A549 (cell line): ENCODE data around the gene SRMS. TPM values are rescaled to one million over a fixed set of nuclear protein-coding genes. Genes with fewer than 3 reads are reported as not detected.
A peak's percentile ranks its signal among the peaks of the same experiment; 100 is the strongest.

Source experiments
- ATAC-seq, 2 experiments: fragments of 200-7000 bp in 1 of 2; fragments of >200 bp in 1 of 2; cut with Nextera tagmentation in 1 of 2; cut with Tn5 transposase in 1 of 2; 3 replicates each; pipeline versions ENCODE4 v1.8.0 to v1.9.1; 2018 to 2020; ENCODE audit warnings: mild to moderate bottlenecking in 1 of 2, moderate library complexity in 1 of 2
- CTCF ChIA-PET: fragments of 300-600 bp; sonication (Branson Sonifier 250); formaldehyde crosslinking; extraction: SDS; loops from one replicate; lab custom pipeline; 2021; ENCODE audit warnings: antibody characterized with exemption, inconsistent platforms; lab: Yijun Ruan, JAX
- POLR2A ChIA-PET: fragments of 350-600 bp; formaldehyde crosslinking; extraction: SDS; loops from one replicate; lab custom pipeline; 2021; ENCODE audit warnings: antibody characterized with exemption, inconsistent platforms; lab: Yijun Ruan, JAX
- DNase-seq, 2 experiments: peaks; one replicate each; pipeline versions ENCODE4 v3.0.0 to v3.0.0-alpha.2; 2011 to 2016; ENCODE audit warnings: low read depth in 1 of 2, low spot score in 1 of 2
- FAIRE-seq: peaks from 2 replicates; lab custom pipeline; 2011; peaks lifted over from hg19 to GRCh38; lab: Jason Lieb, UNC
- H3K27ac ChIP-seq, 2 experiments: fragments of >200 bp; sonication (Bioruptor Twin); formaldehyde crosslinking; 3 replicates each; pipeline ENCODE4 v1.5.1; 2016 to 2017
- H3K4me1 ChIP-seq: fragments of >200 bp; sonication (Bioruptor Twin); formaldehyde crosslinking; 3 replicates; pipeline ENCODE4 v1.6.1; 2016
- H3K4me2 ChIP-seq: fragments of >200 bp; sonication (Bioruptor Twin); formaldehyde crosslinking; 3 replicates; pipeline ENCODE4 v1.6.1; 2016
- H3K4me3 ChIP-seq: fragments of >200 bp; sonication (Bioruptor Twin); formaldehyde crosslinking; 3 replicates; pipeline ENCODE4 v1.5.1; 2016
- H3K9me3 ChIP-seq: fragments of >200 bp; sonication (Bioruptor Twin); formaldehyde crosslinking; 3 replicates; pipeline ENCODE4 v1.6.1; 2016
- ATOH8 ChIP-seq: fragments of 250-450 bp; sonication (Bioruptor Pico); IDR thresholded peaks from 2 replicates; pipeline ENCODE4 v1.5.0; 2020; ENCODE audit warnings: low read depth, mild to moderate bottlenecking, moderate library complexity
- CBX2 ChIP-seq: fragments of 200-600 bp; sonication (generic); IDR thresholded peaks from 2 replicates; pipeline ENCODE4 v1.6.1; 2016; ENCODE audit warnings: low read depth, mild to moderate bottlenecking, borderline replicate concordance
- CBX8 ChIP-seq: fragments of 200-600 bp; sonication (generic); IDR thresholded peaks from 2 replicates; pipeline ENCODE4 v1.6.1; 2016
- CTCF ChIP-seq: fragments of >200 bp; sonication (Bioruptor Twin); formaldehyde crosslinking; IDR thresholded peaks from 3 replicates; pipeline ENCODE4 v1.5.1; 2016
- EHF ChIP-seq: fragments of 250-450 bp; sonication (Bioruptor Pico); IDR thresholded peaks from 2 replicates; pipeline ENCODE4 v1.5.0; 2020; ENCODE audit warnings: mild to moderate bottlenecking
- EHMT2 ChIP-seq: fragments of 200-600 bp; sonication (generic); IDR thresholded peaks from 2 replicates; pipeline ENCODE4 v1.6.1; 2016; ENCODE audit warnings: antibody characterized with exemption, low read depth, mild to moderate bottlenecking, moderate library complexity
- EP300 ChIP-seq, 2 experiments: fragments of >200 bp; sonication (Bioruptor Twin); formaldehyde crosslinking; IDR thresholded peaks; 2 replicates in 1 of 2; 3 replicates in 1 of 2; pipeline ENCODE4 v1.6.1; 2016 to 2017
- FOXS1 ChIP-seq: fragments of 250-450 bp; sonication (Bioruptor Pico); IDR thresholded peaks from 2 replicates; pipeline ENCODE4 v1.5.0; 2020; ENCODE audit warnings: mild to moderate bottlenecking, moderate library complexity
- GATA3 ChIP-seq: IDR thresholded peaks from 2 replicates; pipeline ENCODE4 v1.6.1; 2012; ENCODE audit warnings: borderline replicate concordance
- HMGXB4 ChIP-seq: fragments of 250-450 bp; sonication (Bioruptor Pico); IDR thresholded peaks from 2 replicates; pipeline ENCODE4 v1.5.0; 2021; ENCODE audit warnings: mild to moderate bottlenecking, moderate library complexity, borderline replicate concordance
- JUNB ChIP-seq: fragments of >200 bp; sonication (Bioruptor Twin); formaldehyde crosslinking; IDR thresholded peaks from 2 replicates; pipeline ENCODE4 v1.6.1; 2016
- KDM1A ChIP-seq: fragments of 200-600 bp; sonication (generic); IDR thresholded peaks from 2 replicates; pipeline ENCODE4 v1.6.1; 2016; ENCODE audit warnings: low read depth, mild to moderate bottlenecking
- NFE2L2 ChIP-seq: fragments of 150-350 bp; conservative IDR thresholded peaks from 2 replicates; pipeline ENCODE4 v1.6.1; 2014; ENCODE audit warnings: low read length
- NR3C1 ChIP-seq: fragments of >200 bp; sonication (Bioruptor Twin); formaldehyde crosslinking; IDR thresholded peaks from 3 replicates; pipeline ENCODE4 v1.6.1; 2017
- POLR2AphosphoS2 ChIP-seq: conservative IDR thresholded peaks from 2 replicates; pipeline ENCODE4 v1.6.1; 2012; ENCODE audit warnings: low read length, improper control_type of control experiment, inconsistent platforms
- RARB ChIP-seq: fragments of 250-450 bp; sonication (Bioruptor Pico); IDR thresholded peaks from 2 replicates; pipeline ENCODE4 v1.8.0; 2021; ENCODE audit warnings: mild to moderate bottlenecking, moderate library complexity
- RCOR1 ChIP-seq: fragments of 150-350 bp; IDR thresholded peaks from 2 replicates; pipeline ENCODE4 v1.6.1; 2014; ENCODE audit warnings: antibody characterized with exemption, low read length, low read depth
- RNF2 ChIP-seq: fragments of 200-600 bp; sonication (generic); IDR thresholded peaks from 2 replicates; pipeline ENCODE4 v1.6.1; 2016; ENCODE audit warnings: low read depth, mild to moderate bottlenecking, antibody characterized with exemption, moderate library complexity, borderline replicate concordance
- SMC3 ChIP-seq: fragments of >200 bp; sonication (Bioruptor Twin); formaldehyde crosslinking; IDR thresholded peaks from 3 replicates; pipeline ENCODE4 v1.6.1; 2018; ENCODE audit warnings: inconsistent platforms
- SREBF2 ChIP-seq: fragments of 450-650 bp; IDR thresholded peaks from 2 replicates; pipeline ENCODE4 v1.6.1; 2014; ENCODE audit warnings: mild to moderate bottlenecking, moderate library complexity
- TFCP2L1 ChIP-seq: fragments of 250-450 bp; sonication (Bioruptor Pico); IDR thresholded peaks from 2 replicates; pipeline ENCODE4 v1.5.0; 2021; ENCODE audit warnings: mild to moderate bottlenecking
- TP53 ChIP-seq: fragments of 250-450 bp; sonication (Bioruptor Pico); IDR thresholded peaks from 2 replicates; pipeline ENCODE4 v1.5.0; 2021; ENCODE audit warnings: mild to moderate bottlenecking, moderate library complexity
- ZC3H11A ChIP-seq: fragments of 450-650 bp; IDR thresholded peaks from 2 replicates; pipeline ENCODE4 v1.6.1; 2014; ENCODE audit warnings: antibody characterized with exemption, mild to moderate bottlenecking
- ZFP36 ChIP-seq: fragments of 450-650 bp; IDR thresholded peaks from 2 replicates; pipeline ENCODE4 v1.6.1; 2014; ENCODE audit warnings: borderline replicate concordance; ENCODE audit not compliant: partially characterized antibody
- WGBS: methylation state at CpG from one replicate; pipeline ENCODE4 v1.1.6; 2017; ENCODE audit errors: missing lambda C conversion rate; 5-methylcytosine and 5-hydroxymethylcytosine counted together
- polyA plus RNA-seq, 4 experiments: library from polyadenylated mRNA; depleted of rRNA in 3 of 4; stranded (reverse); fragments of >200 nt; fragmentation: RNase III in 1 of 4; extraction: RNeasy Plus Mini Kit Qiagen cat#74134 plus additional on column Dnase treatment in 1 of 4; gene quantifications; 2 replicates in 3 of 4; 3 replicates in 1 of 4; pipeline ENCODE4 v1.2.3, GENCODE V29; 2011 to 2017
- TF ChIP-seq, protein P1 (sequence below): IDR thresholded peaks from 2 replicates; pipeline ENCODE4 v1.6.1; 2012

Gene SRMS
- polyA plus RNA-seq, 2 of the 4 experiments (the other 2 are of a cell fraction): not detected

DNA sequence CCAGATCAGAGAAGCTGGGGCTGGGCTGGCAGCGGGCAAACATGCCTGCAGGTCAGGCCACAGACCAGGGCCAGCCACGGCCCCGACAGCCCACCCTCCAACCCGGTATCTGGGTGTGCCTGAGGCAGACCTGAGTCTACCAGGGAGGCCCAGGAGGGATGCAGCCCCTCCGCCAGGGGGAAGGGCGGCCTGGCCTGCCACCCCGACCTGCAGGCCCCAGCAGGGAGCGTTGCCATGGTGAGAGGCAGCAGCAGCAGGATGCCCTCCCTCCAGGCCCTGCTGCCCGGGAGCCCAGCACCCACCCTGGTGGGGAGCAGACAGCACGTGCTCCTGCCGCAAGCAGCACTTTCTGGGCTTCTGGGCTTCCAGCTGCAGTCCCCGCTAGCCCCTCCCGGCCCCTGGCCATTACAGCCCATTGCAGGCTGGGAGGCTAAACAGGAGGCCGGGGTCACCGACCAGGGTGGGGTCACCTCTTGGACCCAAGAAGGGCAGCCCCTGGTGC lies 44.8 kb downstream of the SRMS start:
- ATAC-seq (no peak), DNase-seq (no peak), FAIRE-seq (no peak)
- WGBS: 92% methylated on average over 7 of the region's 15 CpGs
- peaks cover 17% of the 10 kb centered on the region for H3K9me3 ChIP-seq
- peaks cover 11% of the 10 kb centered on the region for H3K4me1 ChIP-seq
- H3K4me2 ChIP-seq: no peak overlapping the region
- no peak overlapping the region for H3K4me3 ChIP-seq
- POLR2A ChIA-PET: interaction anchor here (1.4 kb wide), 1 partner anchor 18 kb away, joined by 7 read pairs; the partner anchor contains the start of gene PPDPF
- no peak overlapping the region for H3K27ac ChIP-seq
- TF ChIP-seq FOXS1 (CRISPR knock-in tag) (no peak), POLR2AphosphoS2 (no peak), ZC3H11A (no peak), NFE2L2 (no peak), SMC3 (no peak), TP53 (no peak), JUNB (no peak), TFCP2L1 (no peak), RARB (no peak), CTCF (no peak), EHF (CRISPR knock-in tag) (no peak), NR3C1 (no peak), CBX2 (no peak), EHMT2 (no peak), KDM1A (no peak), RCOR1 (no peak)
- CTCF ChIA-PET: interaction anchor here (1.0 to 1.3 kb wide), 2 partner anchors 9 to 17 kb away, joined by 3 to 5 read pairs; partner anchors contain the start of gene PPDPF

- H3K4me1 ChIP-seq: peaks cover 18% of the 10 kb centered on the region
- peak; percentile 72 for TF ChIP-seq ZFP36
- no peak for TF ChIP-seq POLR2AphosphoS2
- POLR2A ChIA-PET: interaction anchor here (1.4 kb wide), 1 partner anchor 19 kb away, joined by 7 read pairs; the partner anchor contains the start of gene PPDPF
- FAIRE-seq: no peak
- DNase-seq: no peak
- CTCF ChIA-PET: interaction anchor here (1.0 to 1.3 kb wide), 2 partner anchors 8 to 18 kb away, joined by 3 to 5 read pairs; partner anchors contain the start of gene PPDPF
- 51% methylated on average over 12 of the region's 26 CpGs for WGBS
- peaks cover 17% of the 10 kb centered on the region for H3K9me3 ChIP-seq
- H3K4me3 ChIP-seq: no peak overlapping the region
- H3K4me2 ChIP-seq: 0 out of 3 replicates have a peak overlapping the region, but pooled peaks have one; percentile 30
- H3K27ac ChIP-seq: no peak overlapping the region
- no peak for ATAC-seq
Measured at GRCh38 chr20:63501818-63502670, 45.5 kb downstream of the SRMS start.

DNA sequence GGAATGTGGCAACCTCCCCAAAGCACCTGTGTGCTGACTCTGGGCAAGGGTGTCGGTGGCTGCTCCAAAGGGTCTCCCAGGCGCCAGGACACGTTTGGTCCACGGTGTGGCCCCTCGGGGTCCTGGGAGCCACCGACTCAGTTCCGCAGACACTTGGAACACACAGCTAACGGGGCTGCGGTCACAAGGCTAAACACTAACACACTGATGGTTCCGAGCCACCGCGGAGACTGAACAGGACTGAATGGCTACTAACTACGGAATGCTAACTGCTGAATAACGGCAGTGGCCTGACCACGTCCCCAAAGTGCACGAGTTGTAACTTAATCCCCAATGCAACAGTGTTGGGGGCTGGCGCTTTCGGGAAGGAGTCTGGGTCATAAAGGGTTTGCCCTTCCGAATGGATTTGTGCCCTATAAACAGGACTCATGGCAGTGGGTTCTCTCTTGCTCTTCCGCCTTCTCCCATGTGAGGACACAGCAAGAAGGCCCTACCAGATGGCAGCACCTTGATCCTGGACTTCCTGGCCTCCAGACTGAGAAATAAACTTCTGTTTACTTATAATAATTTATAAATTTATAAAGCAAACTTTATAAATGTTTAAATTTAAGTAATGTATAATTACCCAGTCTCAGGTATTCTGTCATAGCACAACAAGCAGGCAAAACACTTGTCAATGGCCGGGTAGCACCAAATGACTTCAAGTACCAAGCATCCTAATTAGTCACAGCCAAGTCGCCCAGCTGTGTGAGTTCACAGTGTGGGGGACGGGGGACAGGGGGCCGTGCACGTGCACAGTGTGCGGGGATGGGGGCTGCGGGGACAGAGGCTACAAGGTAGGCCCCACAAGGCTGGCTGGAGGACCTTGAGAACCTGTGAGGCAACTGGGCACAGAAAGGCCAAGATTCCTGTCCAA lies 46.4 kb downstream of the SRMS start:
- DNase-seq (no peak), ATAC-seq (no peak), FAIRE-seq (no peak)
- ChIA-PET CTCF (interaction anchor here (0.6 kb wide), 1 partner anchor 274 kb away, joined by 3 read pairs; no protein-coding TSS in a partner anchor), POLR2A (no interaction called here)
- Histone ChIP-seq H3K4me3 (no peak overlapping the region), H3K27ac (no peak overlapping the region), H3K4me2 (0 out of 3 replicates have a peak overlapping the region, but pooled peaks have one; percentile 30), H3K9me3 (peaks cover 17% of the 10 kb centered on the region), H3K4me1 (peaks cover 26% of the 10 kb centered on the region)
- 73% methylated on average over 12 of the region's 27 CpGs for WGBS
- TF ChIP-seq ZFP36: no peak
- no peak for TF ChIP-seq NFE2L2
- TF ChIP-seq CBX8: no peak
- TF ChIP-seq FOXS1 (CRISPR knock-in tag): no peak
- TF ChIP-seq ATOH8: no peak
- no peak for TF ChIP-seq RARB
- TF ChIP-seq EP300 (IDR thresholded peaks at IDR 0.05): no peak
- no peak for TF ChIP-seq GATA3
- TF ChIP-seq CBX2: no peak
- no peak for TF ChIP-seq SMC3
- no peak for TF ChIP-seq SREBF2
- TF ChIP-seq, protein P1, sequence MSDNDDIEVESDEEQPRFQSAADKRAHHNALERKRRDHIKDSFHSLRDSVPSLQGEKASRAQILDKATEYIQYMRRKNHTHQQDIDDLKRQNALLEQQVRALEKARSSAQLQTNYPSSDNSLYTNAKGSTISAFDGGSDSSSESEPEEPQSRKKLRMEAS: no peak
- TF ChIP-seq RNF2: no peak
- no peak for TF ChIP-seq HMGXB4 (CRISPR knock-in tag)
